ENCODE results near the gene LEO1.

GRCh38 chr15:51970132-51970817 lies 1.3 kb downstream of the LEO1 start:
- TF ChIP-seq CTCF (IDR thresholded peaks at IDR 0.05) (no peak), EZH2 (IDR thresholded peaks at IDR 0.05; ENCODE audit: borderline replicate concordance, insufficient read depth, low read depth, low read length, poor library complexity, severe bottlenecking) (no peak)
